ENCODE data around the gene PRR12. TPM values are rescaled to one million over a fixed set of nuclear protein-coding genes. Genes with fewer than 3 reads are reported as not detected.

PRR12 gene
- total RNA-seq, 1 experiment from 2014 or later: 6.3 TPM

DNA sequence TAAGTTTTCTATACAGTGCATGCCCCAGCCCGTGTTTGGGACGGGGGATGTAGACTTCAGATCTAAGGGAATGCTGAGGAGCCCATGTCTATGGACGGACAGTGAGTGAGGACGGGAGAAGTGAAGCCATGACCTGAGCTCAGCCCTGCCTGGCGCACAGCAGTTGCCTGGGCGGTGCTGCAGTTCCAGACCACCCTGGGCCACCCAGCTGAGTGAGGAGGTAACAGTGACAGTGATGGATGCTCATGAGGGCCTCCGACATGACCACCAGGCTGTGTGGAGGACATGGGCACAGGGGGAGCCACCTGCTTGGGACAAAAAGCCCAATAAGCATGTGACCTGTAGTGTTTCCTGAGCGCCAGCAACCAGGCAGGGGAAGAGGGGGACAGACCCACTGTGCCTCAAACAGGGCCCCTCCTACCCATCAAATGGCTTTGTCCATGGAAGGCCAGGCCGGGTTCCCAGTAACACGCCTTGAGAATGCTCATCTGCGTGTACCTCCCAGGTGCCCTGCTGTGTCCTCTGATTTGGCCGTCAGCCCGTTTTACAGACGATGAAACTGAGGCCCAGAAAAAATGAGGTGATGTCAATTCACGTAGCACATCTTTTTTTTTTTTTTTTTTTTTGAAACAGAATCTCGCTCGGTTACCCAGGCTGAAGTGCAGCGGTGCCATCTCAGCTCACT is 33.2 kb upstream of the PRR12 start:
- Histone ChIP-seq H3K27ac (no peak overlapping the region), H3K36me3 (peaks cover 32% of the 10 kb centered on the region), H3K9me3 (replicated peaks) (no peaks in the 10 kb centered on the region), H3K27me3 (no peaks in the 10 kb centered on the region), H3K4me1 (peaks cover 14% of the 10 kb centered on the region), H3K4me3 (no peak overlapping the region)
- DNase-seq: no peak

DNA sequence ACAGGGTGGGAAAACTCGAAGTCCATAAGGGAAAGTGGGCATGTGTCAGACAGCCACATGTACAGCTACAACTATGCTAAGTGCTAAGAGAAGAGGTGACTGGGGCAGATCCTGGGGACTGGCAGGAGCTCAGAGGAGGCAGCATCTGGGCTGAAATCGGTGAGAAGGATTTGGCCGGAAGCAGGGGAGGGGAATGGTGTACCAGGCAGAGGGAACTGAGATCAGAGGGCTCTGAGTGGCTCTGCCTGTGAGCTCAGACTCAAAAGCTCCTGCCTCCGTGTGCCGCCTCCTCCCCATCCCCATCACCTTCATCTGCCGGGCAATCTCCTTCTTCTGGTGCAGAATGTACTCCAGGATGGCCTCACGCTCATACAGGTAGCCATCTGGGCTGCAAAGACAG is 32.4 kb upstream of the PRR12 start:
- Histone ChIP-seq H3K9me3 (replicated peaks) (no peaks in the 10 kb centered on the region), H3K4me1 (peaks cover 14% of the 10 kb centered on the region), H3K27ac (no peak overlapping the region), H3K4me3 (no peak overlapping the region), H3K27me3 (no peaks in the 10 kb centered on the region), H3K36me3 (peaks cover 32% of the 10 kb centered on the region)
- no peak for DNase-seq

DNA sequence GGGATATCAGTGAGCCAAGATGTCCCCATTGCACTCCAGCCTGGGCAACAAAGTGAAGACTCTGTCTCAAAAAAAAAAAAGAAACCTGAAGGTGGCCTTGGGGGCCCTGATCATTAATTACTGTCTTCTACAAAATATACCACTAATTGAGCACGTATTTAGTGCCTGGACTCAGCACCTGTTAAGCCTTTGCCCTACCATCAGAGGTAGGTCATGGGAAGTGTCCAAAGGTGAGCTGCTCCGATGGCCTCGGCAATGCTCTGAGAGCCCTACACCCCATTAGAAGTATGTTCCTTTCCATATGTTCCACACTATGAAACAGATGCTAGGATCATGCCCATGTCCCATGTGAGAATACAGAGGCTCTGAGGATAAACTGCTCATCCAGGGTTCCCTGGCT is 31.5 kb upstream of the PRR12 start:
- Histone ChIP-seq H3K4me1 (peaks cover 14% of the 10 kb centered on the region), H3K4me3 (no peak overlapping the region), H3K27me3 (no peaks in the 10 kb centered on the region), H3K9me3 (replicated peaks) (no peaks in the 10 kb centered on the region), H3K36me3 (peaks cover 36% of the 10 kb centered on the region), H3K27ac (peak overlapping the region; percentile 88)
- no peak for DNase-seq

DNA sequence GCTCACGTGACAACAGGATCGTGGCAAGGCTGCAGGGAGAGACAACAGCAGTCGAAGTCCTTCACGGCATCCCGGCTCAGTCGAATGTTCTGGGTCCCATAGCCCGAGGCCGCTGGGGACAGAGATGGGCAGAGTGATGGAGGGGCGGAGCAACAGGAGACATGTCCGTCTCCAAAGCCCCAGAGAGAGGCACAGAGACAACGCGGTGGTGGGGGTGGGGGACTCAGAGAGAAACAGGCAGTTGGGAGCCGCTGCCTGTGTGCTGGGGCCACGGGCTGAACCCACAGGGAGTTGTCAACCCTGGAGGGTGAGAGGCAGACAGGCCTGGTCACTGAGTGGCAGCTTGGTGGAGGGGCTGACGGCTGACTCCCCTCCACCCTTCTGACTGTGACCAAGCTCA is 31.1 kb upstream of the PRR12 start:
- H3K4me1 ChIP-seq: peaks cover 14% of the 10 kb centered on the region
- DNase-seq: peak; percentile 35 to 57
- H3K9me3 ChIP-seq (replicated peaks): no peaks in the 10 kb centered on the region
- no peaks in the 10 kb centered on the region for H3K27me3 ChIP-seq
- peaks cover 38% of the 10 kb centered on the region for H3K36me3 ChIP-seq
- H3K27ac ChIP-seq: peak overlapping the region; percentile 88
- H3K4me3 ChIP-seq: no peak overlapping the region

DNA sequence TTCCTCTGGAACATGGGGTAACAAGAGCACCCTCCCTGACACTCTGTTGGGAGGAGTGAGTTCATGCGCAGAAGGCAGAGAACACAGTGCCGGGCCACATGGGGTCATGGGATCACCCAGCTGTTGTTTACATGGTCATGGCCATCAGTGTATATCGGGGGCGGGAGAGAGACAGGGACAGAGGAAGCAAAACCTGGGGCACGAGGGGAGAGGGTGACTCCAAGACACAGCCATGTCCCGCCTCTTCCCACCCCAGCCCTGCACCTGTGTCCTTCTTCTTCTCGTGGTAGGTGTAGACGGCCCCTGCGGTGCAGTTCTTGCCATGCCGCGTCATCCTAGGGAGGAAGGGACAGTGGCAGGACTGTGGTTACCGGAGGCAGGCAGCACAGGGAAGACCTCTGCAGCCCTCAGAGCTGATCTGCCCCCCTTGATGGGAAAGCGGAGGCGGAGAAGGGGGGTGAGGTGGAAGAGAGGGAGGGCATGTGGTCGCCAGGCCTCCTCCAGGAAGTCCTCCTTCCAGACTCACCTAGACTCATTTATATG is 30.6 kb upstream of the PRR12 start:
- Histone ChIP-seq H3K36me3 (peaks cover 36% of the 10 kb centered on the region), H3K27me3 (no peaks in the 10 kb centered on the region), H3K4me3 (no peak overlapping the region), H3K27ac (peak overlapping the region; percentile 88), H3K4me1 (peaks cover 14% of the 10 kb centered on the region), H3K9me3 (replicated peaks) (no peaks in the 10 kb centered on the region)
- peak; percentile 90 to 91 for DNase-seq

DNA sequence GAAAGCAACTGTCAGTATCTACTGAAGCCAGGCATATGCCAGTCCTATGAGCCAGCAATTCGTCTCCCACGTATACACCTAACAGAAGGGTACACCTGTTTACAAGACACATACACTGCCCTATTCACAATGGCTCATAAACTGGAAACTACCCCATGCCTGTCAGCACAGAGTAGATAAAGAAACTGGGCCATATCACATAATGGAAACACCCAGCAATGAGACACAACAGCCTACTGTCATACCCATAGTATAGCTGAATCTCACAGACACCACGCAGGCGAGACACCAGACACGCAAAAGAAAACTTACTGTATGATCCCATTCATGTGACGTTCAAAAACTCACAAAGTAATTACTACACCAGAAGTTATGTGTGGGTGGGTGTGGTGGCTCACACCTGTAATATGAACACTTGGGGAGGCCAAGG is 26.4 kb upstream of the PRR12 start:
- no peaks in the 10 kb centered on the region for H3K27me3 ChIP-seq
- DNase-seq: no peak
- H3K36me3 ChIP-seq: peaks cover 9% of the 10 kb centered on the region; the same call in 1 of the 2 replicates
- H3K9me3 ChIP-seq (replicated peaks): no peaks in the 10 kb centered on the region
- H3K4me3 ChIP-seq: no peak overlapping the region
- H3K27ac ChIP-seq: no peak overlapping the region
- H3K4me1 ChIP-seq: peaks cover 14% of the 10 kb centered on the region

DNA sequence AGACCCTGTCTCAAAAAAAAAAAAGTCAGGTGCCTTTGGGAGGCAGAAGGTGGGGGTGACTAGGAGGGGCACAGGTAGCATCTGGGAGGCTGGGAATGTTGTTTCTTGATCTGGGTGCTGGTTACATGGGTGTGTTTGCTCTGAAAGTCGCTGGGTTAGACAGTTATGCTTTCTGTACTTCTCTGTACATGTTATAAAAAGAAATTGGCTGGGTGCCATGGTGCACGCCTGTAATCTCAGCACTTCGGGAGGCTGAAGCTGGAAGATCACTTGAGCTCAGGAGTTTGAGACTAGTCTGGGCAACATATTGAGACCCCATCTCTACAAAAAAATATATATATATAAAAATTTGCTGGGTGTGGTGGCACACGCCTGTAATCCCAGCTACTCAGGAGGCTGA is 25.7 kb upstream of the PRR12 start:
- Histone ChIP-seq H3K4me1 (peaks cover 8% of the 10 kb centered on the region), H3K27ac (no peak overlapping the region), H3K27me3 (no peaks in the 10 kb centered on the region), H3K4me3 (no peak overlapping the region), H3K9me3 (replicated peaks) (no peaks in the 10 kb centered on the region), H3K36me3 (peaks cover 6% of the 10 kb centered on the region; the same call in 1 of the 2 replicates)
- no peak for DNase-seq

DNA sequence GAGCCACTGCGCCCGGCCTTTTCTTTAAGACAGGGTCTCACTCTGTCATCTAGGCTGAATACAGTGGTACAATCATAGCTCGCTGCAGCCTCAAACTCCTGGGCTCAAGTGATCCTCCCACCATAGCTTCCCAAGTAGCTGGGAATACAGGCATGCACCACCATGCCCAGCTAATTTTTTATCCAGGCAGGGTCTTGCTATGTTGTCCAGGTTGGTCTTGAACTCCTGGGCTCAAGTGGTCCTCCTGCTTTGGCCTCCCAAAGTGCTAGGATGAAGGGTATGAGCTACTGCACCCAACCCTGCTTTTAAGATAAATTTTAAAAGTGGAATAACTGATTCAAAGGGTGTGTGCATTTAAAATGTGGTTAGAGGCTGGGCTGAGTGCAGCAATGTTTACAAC is 24.7 kb upstream of the PRR12 start:
- Histone ChIP-seq H3K4me1 (peaks cover 9% of the 10 kb centered on the region), H3K4me3 (no peak overlapping the region), H3K9me3 (replicated peaks) (no peaks in the 10 kb centered on the region), H3K27me3 (no peaks in the 10 kb centered on the region), H3K36me3 (peaks cover 6% of the 10 kb centered on the region; the same call in 1 of the 2 replicates), H3K27ac (no peak overlapping the region)
- no peak for DNase-seq

DNA sequence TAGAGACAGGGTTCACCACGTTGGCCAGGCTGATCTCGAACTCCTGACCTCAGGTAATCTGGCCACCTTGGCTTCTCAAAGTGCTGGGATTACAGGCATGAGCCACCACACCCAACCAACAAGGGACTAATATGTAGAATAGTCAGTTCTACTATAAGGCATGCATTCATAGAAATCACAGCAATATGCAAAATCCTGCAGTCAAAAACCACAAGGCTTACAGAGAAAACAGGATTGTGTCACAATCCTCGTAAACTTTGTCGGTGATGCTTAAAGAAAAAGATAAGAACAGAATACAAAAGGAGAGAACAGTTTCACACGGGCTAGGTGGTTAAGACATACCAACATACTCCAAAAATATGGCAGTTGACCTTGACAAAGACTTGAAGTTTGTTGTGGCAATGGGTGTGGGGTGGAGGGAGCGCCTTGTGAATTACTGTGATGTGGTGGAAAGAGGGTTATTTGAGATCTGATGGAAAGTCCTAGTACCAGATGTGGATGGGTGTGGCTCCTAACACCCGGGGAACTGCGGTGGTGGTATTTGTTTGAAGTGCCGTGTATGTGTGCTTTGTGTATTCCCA is 23.0 kb upstream of the PRR12 start:
- Histone ChIP-seq H3K36me3 (peaks cover 6% of the 10 kb centered on the region; the same call in 1 of the 2 replicates), H3K4me3 (no peak overlapping the region), H3K4me1 (peaks cover 14% of the 10 kb centered on the region), H3K27ac (no peak overlapping the region), H3K9me3 (replicated peaks) (no peaks in the 10 kb centered on the region), H3K27me3 (no peaks in the 10 kb centered on the region)
- no peak for DNase-seq

DNA sequence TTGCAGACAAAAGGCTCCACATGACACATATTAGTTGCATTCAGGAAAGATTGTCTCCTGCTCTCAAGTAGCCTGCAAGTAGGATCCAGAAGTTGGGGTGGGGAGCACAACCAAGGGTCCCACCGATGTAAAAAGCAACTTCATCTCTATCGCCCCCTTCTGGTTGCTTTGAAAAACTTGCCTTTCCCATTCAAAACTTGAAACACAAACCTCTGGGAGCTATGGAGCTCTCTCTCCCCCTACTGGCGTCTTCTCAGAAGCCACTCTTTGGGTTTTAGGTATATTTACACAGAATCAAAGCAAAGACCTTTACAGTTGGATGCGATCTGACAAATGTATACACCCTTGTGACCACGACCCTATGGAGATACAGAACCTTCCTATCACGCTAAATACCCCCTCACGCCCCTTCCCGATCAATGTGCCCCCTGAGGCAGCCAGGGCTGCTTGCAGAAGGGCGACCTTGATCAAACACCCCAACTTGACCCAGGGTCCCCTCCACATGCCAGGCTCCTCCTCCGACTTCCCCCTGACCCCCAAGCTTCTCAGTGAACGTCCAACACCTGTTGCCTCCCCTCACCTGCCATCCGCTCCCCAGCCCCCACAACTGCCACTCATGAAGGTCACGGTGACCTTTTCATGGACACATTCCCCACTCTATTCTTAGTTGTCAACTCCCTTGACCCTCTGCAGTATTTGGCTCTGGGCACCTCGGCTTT is 20.7 kb upstream of the PRR12 start:
- peaks cover 35% of the 10 kb centered on the region for H3K4me1 ChIP-seq
- H3K36me3 ChIP-seq: peaks cover 3% of the 10 kb centered on the region; the same call in 1 of the 2 replicates
- DNase-seq: peak; percentile 72 to 96
- H3K9me3 ChIP-seq (replicated peaks): no peaks in the 10 kb centered on the region
- peak overlapping the region; percentile 45 for H3K27ac ChIP-seq
- H3K27me3 ChIP-seq: no peaks in the 10 kb centered on the region
- no peak overlapping the region for H3K4me3 ChIP-seq

DNA sequence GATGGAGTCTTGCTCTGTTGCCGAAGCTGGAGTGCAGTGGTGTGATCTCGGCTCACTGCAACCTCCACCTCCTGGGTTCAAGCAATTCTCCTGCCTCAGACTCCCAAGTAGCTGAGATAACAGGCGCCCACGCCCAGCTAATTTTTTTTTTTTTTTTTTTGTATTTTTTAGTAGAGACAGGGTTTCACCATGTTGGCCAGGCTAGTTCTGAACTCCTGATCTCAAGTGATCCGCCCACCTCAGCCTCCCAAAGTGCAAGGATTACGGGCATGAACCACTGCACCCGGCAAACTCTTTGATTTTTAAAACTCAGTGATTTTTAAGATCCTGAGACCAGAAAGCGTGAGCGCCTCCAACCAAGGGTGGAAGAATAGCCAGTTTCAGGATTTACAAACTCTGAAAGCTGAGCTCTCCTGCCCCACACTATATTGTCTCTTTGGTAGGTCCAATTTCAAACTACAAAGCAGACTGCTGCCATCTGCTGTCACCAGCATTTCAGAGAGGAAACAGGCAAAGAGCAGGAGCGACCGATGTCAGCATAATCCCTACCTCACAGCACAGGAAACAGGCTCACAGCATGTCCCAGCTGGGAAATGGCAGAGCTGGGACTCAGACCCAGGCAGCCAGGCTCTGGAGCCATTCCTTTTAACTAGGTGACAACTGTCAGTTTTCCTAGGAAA is 19.8 kb upstream of the PRR12 start:
- Histone ChIP-seq H3K27me3 (no peaks in the 10 kb centered on the region), H3K4me3 (no peak overlapping the region), H3K4me1 (peaks cover 35% of the 10 kb centered on the region), H3K36me3 (peaks cover 8% of the 10 kb centered on the region), H3K27ac (peak overlapping the region; percentile 45), H3K9me3 (replicated peaks) (no peaks in the 10 kb centered on the region)
- DNase-seq: peak; percentile 46 to 75

DNA sequence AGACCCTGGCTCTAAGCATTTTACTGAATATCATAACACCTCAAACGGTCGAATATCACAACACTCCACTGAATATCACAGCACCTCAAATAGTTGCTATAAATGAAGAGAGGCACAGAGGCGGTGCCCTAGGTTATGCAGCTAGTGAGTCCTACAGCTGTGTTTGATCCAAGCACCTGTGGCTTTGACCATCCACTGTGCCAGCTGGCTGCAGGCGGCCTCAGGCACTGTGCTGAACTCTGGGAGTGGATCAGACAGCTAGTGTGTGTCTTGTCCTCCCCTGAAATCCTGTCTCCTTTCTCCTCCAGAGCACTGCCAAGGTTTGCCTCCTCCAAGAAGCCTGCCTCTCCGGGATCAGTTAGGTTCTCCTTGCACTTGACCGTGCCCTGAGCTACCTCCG is 18.0 kb upstream of the PRR12 start:
- Histone ChIP-seq H3K4me3 (no peak overlapping the region), H3K9me3 (replicated peaks) (no peaks in the 10 kb centered on the region), H3K36me3 (peaks cover 11% of the 10 kb centered on the region), H3K27me3 (no peaks in the 10 kb centered on the region), H3K27ac (no peak overlapping the region), H3K4me1 (peaks cover 35% of the 10 kb centered on the region)
- DNase-seq: peak; percentile 43 to 59

DNA sequence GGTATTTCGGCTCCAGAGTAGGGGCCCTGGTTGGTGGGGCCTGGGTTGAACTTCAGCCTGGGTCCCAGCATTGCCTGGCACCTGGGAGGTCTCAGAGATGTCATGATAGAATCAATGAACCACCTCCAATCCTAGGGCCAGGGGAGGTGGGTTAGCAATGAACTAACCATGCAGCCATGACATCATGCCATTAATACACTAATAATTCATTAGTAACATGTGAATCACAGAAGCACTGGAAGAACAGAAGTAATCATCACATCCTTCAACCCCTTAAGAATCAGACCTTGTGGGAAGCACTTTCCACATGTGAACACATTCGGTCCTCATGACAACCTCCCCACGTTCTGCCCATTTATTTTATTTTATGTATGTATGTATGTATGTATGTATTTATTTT is 17.6 kb upstream of the PRR12 start:
- Histone ChIP-seq H3K27me3 (no peaks in the 10 kb centered on the region), H3K27ac (no peak overlapping the region), H3K9me3 (replicated peaks) (no peaks in the 10 kb centered on the region)

DNA sequence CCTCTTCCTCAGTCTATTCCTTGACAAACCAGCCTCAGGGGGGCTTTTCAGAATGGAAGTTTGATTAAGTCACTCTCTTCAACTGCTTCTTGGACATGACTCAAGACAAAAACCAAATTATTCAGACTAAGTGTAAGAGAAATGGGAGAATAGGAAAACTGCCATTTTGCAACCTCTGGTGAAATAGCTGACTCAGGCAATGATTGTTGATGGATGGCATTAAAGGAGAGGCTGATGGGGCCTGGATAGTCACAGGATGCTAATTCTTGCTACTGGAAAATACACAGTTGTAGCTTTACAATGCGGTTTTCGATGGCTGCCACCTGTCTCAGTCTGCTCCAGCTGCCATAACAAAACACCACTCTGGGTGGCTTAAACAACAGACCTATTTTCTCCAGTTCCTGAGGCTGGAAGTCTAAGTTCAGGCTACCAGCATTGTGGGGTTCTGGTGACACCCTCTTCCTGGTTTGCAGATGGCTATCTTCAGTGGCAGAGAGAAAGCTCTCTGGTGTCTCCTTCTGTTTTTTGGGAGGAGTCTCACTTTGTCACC is 16.7 kb upstream of the PRR12 start:
- H3K36me3 ChIP-seq: peaks cover 11% of the 10 kb centered on the region
- no peak overlapping the region for H3K4me3 ChIP-seq
- peak; percentile 85 to 92 for DNase-seq
- peaks cover 39% of the 10 kb centered on the region for H3K4me1 ChIP-seq
- H3K27ac ChIP-seq: peak overlapping the region; percentile 45
- no peaks in the 10 kb centered on the region for H3K27me3 ChIP-seq
- no peaks in the 10 kb centered on the region for H3K9me3 ChIP-seq (replicated peaks)

More for the DNA sequence above, 17.6 kb upstream of the PRR12 start:
- no peak overlapping the region for H3K4me3 ChIP-seq
- H3K36me3 ChIP-seq: peaks cover 11% of the 10 kb centered on the region
- H3K4me1 ChIP-seq: peaks cover 35% of the 10 kb centered on the region
- DNase-seq: no peak

All from SJCRH30 (cell line).